ENCODE results near the gene ART1. TPM values are rescaled to one million over a fixed set of nuclear protein-coding genes. Genes with fewer than 3 reads are reported as not detected.
A peak's percentile ranks its signal among the peaks of the same experiment; 100 is the strongest.

The ART1 gene
- total and polyA plus RNA-seq, 9 donors = 0.15 TPM; not detected in 8

- WGBS, 3 donors = 78 to 83% (median 80%) methylated on average over 10 of the region's 10 CpGs
- DNase-seq = no peak
Observed at GRCh38 chr11:3613998-3614741, 30.8 kb upstream of the ART1 start.

GRCh38 chr11:3614742-3615171, 30.2 kb upstream of the ART1 start:
- intact Hi-C loops (cut with DNase I) = no loop called here
- H3K9me3 ChIP-seq = no peaks in the 10 kb centered on the region
- WGBS, 3 donors = 86 to 90% (median 86%) methylated on average over 5 of the region's 5 CpGs
- no peak for TF ChIP-seq EP300 (IDR thresholded peaks at IDR 0.05)
- TF ChIP-seq POLR2A (IDR thresholded peaks at IDR 0.05) = no peak
- TF ChIP-seq CTCF (IDR thresholded peaks at IDR 0.05) = no peak
- no peaks in the 10 kb centered on the region for H3K36me3 ChIP-seq
- DNase-seq = no peak
- H3K4me3 ChIP-seq = no peak overlapping the region
- H3K27me3 ChIP-seq = no peaks in the 10 kb centered on the region
- H3K4me1 ChIP-seq (ENCODE audit: insufficient read depth) = peaks cover 3% of the 10 kb centered on the region
- H3K27ac ChIP-seq = no peak overlapping the region

More at GRCh38 chr11:3613998-3614741, 30.8 kb upstream of the ART1 start:
- H3K36me3 ChIP-seq = no peaks in the 10 kb centered on the region
- H3K27ac ChIP-seq = no peak overlapping the region
- no peak overlapping the region for H3K4me3 ChIP-seq
- peaks cover 3% of the 10 kb centered on the region for H3K4me1 ChIP-seq (ENCODE audit: insufficient read depth)
- no peaks in the 10 kb centered on the region for H3K27me3 ChIP-seq
- intact Hi-C loops (cut with DNase I) = no loop called here
- H3K9me3 ChIP-seq = no peaks in the 10 kb centered on the region
- TF ChIP-seq CTCF (IDR thresholded peaks at IDR 0.05) (no peak), POLR2A (IDR thresholded peaks at IDR 0.05) (no peak), EP300 (IDR thresholded peaks at IDR 0.05) (no peak)

GRCh38 chr11:3615998-3616397, 28.9 kb upstream of the ART1 start:
- TF ChIP-seq POLR2A (IDR thresholded peaks at IDR 0.05) (no peak), CTCF (IDR thresholded peaks at IDR 0.05) (no peak), EP300 (IDR thresholded peaks at IDR 0.05) (no peak)
- intact Hi-C loops (cut with DNase I) = no loop called here
- Histone ChIP-seq H3K27ac (no peak overlapping the region), H3K36me3 (no peaks in the 10 kb centered on the region), H3K4me1 (ENCODE audit: insufficient read depth) (peaks cover 3% of the 10 kb centered on the region), H3K4me3 (no peak overlapping the region), H3K9me3 (no peaks in the 10 kb centered on the region), H3K27me3 (no peaks in the 10 kb centered on the region)
- WGBS, 3 donors = 72 to 77% (median 72%) methylated on average over 6 of the region's 6 CpGs
- DNase-seq = no peak

GRCh38 chr11:3616721-3617460, 28.0 kb upstream of the ART1 start:
- no peak overlapping the region for H3K4me3 ChIP-seq
- DNase-seq = peak in 3 of 5 donors; percentile 36 to 63 (median 36)
- peaks cover 3% of the 10 kb centered on the region for H3K4me1 ChIP-seq (ENCODE audit: insufficient read depth)
- H3K36me3 ChIP-seq = no peaks in the 10 kb centered on the region
- no peaks in the 10 kb centered on the region for H3K9me3 ChIP-seq
- no peak for TF ChIP-seq POLR2A (IDR thresholded peaks at IDR 0.05)
- no peak for TF ChIP-seq CTCF (IDR thresholded peaks at IDR 0.05)
- no peak for TF ChIP-seq EP300 (IDR thresholded peaks at IDR 0.05)
- intact Hi-C loops (cut with DNase I) = no loop called here
- 54 to 55% (median 54%) methylated on average over 25 of the region's 25 CpGs for WGBS, 3 donors
- H3K27ac ChIP-seq = no peak overlapping the region
- H3K27me3 ChIP-seq = no peaks in the 10 kb centered on the region

All from ovary (tissue), 9 donors.